ENCODE results near the gene PRPF31. TPM values are rescaled to one million over a fixed set of nuclear protein-coding genes. Genes with fewer than 3 reads are reported as not detected.
A peak's percentile ranks its signal among the peaks of the same experiment; 100 is the strongest.
"Not testable (repeated sequence)": the region's sequence is repeated elsewhere in the genome, so short reads cannot be mapped to it uniquely, and the experiment has no call there.

PRPF31 gene
- total RNA-seq, 4 donors from 2014 or later = 53.6 to 66.7 (median 57.1) TPM

DNA sequence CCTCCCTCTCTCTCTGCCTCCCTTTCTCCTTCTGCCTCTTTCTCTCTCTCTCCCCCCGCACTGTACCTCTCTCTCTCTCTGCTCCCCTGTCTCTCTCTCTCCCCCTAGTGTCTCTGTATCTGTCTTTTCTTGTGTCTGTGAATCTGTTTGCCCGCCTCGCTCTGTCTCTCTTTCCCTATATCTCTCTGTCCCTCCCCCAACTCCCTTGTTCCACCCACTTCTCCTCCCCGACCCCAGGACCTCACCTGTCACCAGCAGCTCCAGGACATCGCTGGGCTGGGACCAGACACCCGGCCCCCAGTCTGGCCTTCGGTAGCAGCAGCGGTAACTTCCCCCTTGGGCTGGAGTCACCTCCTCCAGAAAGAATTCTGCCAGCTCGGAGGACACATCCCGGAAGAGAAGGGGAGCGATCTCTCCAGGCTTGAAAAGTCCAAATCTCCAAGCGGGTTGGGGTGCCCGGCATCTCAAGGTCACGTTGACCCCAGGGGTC lies 18.9 kb upstream of the PRPF31 start:
- Histone ChIP-seq H3K27me3 (peaks cover 4% of the 10 kb centered on the region), H3K27ac (no peak overlapping the region), H3K4me1 (peaks cover 5 to 8% of the 10 kb centered on the region in 2 donors), H3K9me3 (no peaks in the 10 kb centered on the region), H3K36me3 (no peaks in the 10 kb centered on the region), H3K4me3 (replicated peaks in 1 of 3) (no peak overlapping the region)
- DNase-seq = no peak
- intact Hi-C loops (cut with DNase I) = no loop called here
- 13 to 17% methylated on average over 13 of the region's 14 CpGs for WGBS, 2 donors
- TF ChIP-seq, protein P1, sequence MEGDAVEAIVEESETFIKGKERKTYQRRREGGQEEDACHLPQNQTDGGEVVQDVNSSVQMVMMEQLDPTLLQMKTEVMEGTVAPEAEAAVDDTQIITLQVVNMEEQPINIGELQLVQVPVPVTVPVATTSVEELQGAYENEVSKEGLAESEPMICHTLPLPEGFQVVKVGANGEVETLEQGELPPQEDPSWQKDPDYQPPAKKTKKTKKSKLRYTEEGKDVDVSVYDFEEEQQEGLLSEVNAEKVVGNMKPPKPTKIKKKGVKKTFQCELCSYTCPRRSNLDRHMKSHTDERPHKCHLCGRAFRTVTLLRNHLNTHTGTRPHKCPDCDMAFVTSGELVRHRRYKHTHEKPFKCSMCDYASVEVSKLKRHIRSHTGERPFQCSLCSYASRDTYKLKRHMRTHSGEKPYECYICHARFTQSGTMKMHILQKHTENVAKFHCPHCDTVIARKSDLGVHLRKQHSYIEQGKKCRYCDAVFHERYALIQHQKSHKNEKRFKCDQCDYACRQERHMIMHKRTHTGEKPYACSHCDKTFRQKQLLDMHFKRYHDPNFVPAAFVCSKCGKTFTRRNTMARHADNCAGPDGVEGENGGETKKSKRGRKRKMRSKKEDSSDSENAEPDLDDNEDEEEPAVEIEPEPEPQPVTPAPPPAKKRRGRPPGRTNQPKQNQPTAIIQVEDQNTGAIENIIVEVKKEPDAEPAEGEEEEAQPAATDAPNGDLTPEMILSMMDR (IDR thresholded peaks at IDR 0.05) = no peak
- TF ChIP-seq POLR2A (IDR thresholded peaks at IDR 0.05) = no peak

DNA sequence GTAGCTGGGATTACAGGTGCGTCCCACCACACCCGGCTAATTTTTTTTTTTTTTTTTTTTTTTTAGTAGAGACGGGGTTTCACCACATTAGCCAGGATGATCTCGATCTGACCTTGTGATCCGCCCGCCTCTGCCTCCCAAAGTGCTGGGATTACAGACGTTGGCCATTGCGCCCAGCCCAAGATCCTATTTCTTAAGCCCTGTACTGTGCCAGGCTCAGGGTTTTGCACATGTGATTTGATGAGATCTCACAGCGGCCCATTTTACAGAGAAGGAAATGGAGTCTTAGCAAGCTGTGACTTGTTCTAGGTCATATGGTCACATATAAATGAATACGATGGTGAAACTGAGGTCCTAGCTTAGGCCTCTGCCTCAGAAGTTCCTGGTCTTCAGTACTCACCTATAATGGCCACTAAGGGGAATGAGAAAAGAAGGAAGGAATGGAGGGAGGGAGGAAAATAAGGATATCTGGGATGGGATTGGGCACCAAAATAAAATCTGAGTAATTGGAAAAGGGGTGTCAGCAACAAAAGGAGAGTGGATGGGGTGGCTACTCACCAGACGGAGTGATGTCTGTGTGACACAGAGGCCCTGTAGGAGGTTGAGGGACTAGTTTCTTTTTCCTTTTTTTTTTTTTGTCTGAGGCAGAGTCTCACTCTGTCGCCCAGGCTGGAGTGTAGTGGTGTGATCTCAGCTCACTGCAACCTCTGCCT lies 16.2 kb upstream of the PRPF31 start:
- 83 to 86% methylated on average over 12 of the region's 12 CpGs for WGBS, 2 donors
- Histone ChIP-seq H3K36me3 (no peaks in the 10 kb centered on the region), H3K9me3 (no peaks in the 10 kb centered on the region), H3K27ac (no peak overlapping the region), H3K4me1 (peaks cover 15% of the 10 kb centered on the region in 2 donors), H3K27me3 (peaks cover 4% of the 10 kb centered on the region), H3K4me3 (replicated peaks in 1 of 3) (no peak overlapping the region)
- no peak for TF ChIP-seq POLR2A (IDR thresholded peaks at IDR 0.05)
- TF ChIP-seq, protein P1 (IDR thresholded peaks at IDR 0.05) = no peak
- intact Hi-C loops (cut with DNase I) = no loop called here
- DNase-seq = no peak

DNA sequence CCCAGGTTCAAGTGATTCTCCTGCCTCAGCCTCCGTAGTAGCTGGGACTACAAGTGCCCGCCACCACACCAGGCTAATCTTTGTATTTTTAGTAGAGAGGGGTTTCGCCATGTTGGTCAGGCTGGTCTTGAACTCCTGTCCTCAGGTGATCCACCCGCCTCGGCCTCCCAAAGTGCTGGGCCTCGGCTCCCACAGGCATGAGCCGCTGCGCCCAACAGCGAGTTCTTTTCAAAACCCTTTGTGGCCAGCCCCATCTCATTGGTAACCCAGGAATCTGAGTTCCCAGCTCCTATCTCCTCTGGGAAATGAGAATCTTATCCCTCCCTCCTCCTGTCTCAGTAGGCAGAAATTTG lies 15.7 kb upstream of the PRPF31 start:
- intact Hi-C loops (cut with DNase I); H3K4me3 ChIP-seq (replicated peaks in 1 of 3): not testable (repeated sequence)
- 77 to 78% methylated on average over 9 of the region's 9 CpGs for WGBS, 2 donors

DNA sequence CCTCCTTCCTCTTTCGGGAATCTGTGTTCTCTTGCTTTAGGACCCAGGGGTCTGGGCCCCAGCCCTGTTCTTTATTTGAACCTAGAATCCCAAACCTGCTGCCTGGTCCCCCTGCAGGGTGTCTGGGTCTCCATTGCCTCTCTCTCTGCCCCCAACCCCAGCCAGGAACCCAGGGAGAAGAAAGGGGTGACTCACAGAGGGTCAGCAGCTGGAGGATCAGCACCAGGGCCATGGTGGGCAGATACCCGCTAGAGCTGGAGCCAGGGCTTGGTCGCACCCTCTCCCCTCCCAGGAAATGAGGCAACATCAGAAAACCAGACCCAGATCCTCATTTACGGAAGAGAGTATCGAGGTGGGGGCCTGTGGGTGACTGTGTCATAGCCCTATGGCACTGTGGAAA lies 15.0 kb upstream of the PRPF31 start, which contains the start of gene OSCAR:
OSCAR (minus strand) TSS at position 243 of the 400 bp plus-strand sequence; CDS start at position 232, 11 bp downstream.
- intact Hi-C loops (cut with DNase I) = no loop called here
- 58 to 69% methylated on average over 5 of the region's 5 CpGs for WGBS, 2 donors

More for the DNA sequence above, 15.7 kb upstream of the PRPF31 start:
- H3K9me3 ChIP-seq, H3K36me3 ChIP-seq, H3K27ac ChIP-seq, H3K27me3 ChIP-seq, DNase-seq: not testable (repeated sequence)
- peaks cover 15% of the 10 kb centered on the region in 2 donors for H3K4me1 ChIP-seq

DNA sequence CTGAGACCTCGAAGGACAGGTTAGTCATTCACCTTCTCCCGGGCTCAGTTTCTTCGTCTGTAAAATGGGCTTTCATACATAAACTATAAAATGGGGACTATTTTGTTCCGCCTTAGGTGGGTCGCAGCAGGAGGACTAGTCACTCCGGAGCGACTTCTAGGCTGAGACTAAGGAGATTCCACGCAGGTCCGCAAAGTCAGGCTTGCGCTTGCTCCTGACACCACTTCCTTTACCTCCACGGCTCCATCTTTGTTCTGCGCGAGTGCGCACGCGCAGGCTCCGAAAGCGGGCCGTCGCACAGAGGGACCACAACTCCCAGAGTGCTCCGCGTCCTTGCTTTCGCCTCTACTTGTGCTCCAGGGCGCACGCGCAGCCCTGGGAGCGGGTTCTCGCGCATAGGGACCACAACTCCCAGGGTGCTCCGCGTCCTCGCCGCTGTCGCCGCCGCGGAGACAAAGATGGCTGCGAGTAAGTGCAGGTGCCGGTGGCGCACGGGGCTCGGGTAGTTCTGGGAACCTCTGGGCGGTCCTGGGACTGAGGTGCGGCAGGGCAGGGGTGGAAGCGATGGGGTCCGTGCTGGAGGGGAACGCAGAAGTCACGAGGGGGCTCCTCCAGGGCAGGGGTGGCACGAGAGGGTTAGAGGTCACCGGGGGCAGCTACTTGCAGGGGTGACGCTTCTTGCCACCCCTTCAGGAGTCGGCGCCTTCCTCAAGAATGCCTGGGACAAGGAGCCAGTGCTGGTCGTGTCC lies 13.0 kb upstream of the PRPF31 start, which contains the start of gene NDUFA3:
NDUFA3 (plus strand) TSS at position 435 of the 749 bp plus-strand sequence; CDS start at position 459, 24 bp downstream.
- peaks cover 6 to 16% of the 10 kb centered on the region in 2 donors for H3K36me3 ChIP-seq
- H3K27ac ChIP-seq = peak within 1 kb of the TSS in 1 of 3 donors; percentile 60
- H3K4me1 ChIP-seq = peaks cover 7 to 10% of the 10 kb centered on the region in 2 donors
- no peaks in the 10 kb centered on the region for H3K27me3 ChIP-seq
- WGBS, 2 donors = 2 to 10% methylated on average over 17 to 44 of the region's 54 CpGs
- H3K4me3 ChIP-seq (replicated peaks in 1 of 3) = peak within 1 kb of the TSS; percentile 34 to 64 (median 57)
- TF ChIP-seq, protein P1 (IDR thresholded peaks at IDR 0.05) = no peak
- TF ChIP-seq POLR2A (IDR thresholded peaks at IDR 0.05) = peak in 1 of 2 donors; percentile 59
- intact Hi-C loops (cut with DNase I) = no loop called here
- H3K9me3 ChIP-seq = no peaks in the 10 kb centered on the region
- DNase-seq = peak; percentile 98 to 99

More for the DNA sequence above, 15.0 kb upstream of the PRPF31 start, which contains the start of gene OSCAR:
- Histone ChIP-seq H3K4me3 (replicated peaks in 1 of 3) (no peak within 1 kb of the TSS), H3K9me3 (no peaks in the 10 kb centered on the region), H3K27me3 (peaks cover 2% of the 10 kb centered on the region), H3K36me3 (no peaks in the 10 kb centered on the region), H3K27ac (no peak within 1 kb of the TSS), H3K4me1 (peaks cover 13 to 15% of the 10 kb centered on the region in 2 donors)
- no peak for DNase-seq
- TF ChIP-seq, protein P1 (IDR thresholded peaks at IDR 0.05) = no peak
- no peak for TF ChIP-seq POLR2A (IDR thresholded peaks at IDR 0.05)

Measured in thyroid gland (tissue), 4 donors.